Ureter (tissue), 1 donor: ENCODE measurements around the gene ADAMTS2. TPM values are rescaled to one million over a fixed set of nuclear protein-coding genes. Genes with fewer than 3 reads are reported as not detected.
"Not testable (repeated sequence)": the region's sequence is repeated elsewhere in the genome, so short reads cannot be mapped to it uniquely, and the experiment has no call there.

Source experiments
- DNase-seq: peaks from one replicate; pipeline ENCODE4 v3.0.0-alpha.2; 2020; ENCODE audit warnings: low spot score
- total RNA-seq: library from RNA; stranded (reverse); gene quantifications from one replicate; pipeline ENCODE4 v1.2.4, GENCODE V29; 2023
- donor health status: DM: yes; HTN: yes; CAD: no.

The ADAMTS2 gene
- total RNA-seq, 1 donor from 2014 or later: 13.3 TPM

GRCh38 chr5:179111267-179112207, 233.7 kb downstream of the ADAMTS2 start:
- DNase-seq: no peak

GRCh38 chr5:179110528-179110927, 234.7 kb downstream of the ADAMTS2 start:
- no peak for DNase-seq

GRCh38 chr5:179101282-179101681, 244.0 kb downstream of the ADAMTS2 start:
- DNase-seq: not testable (repeated sequence)

GRCh38 chr5:179089502-179089901, 255.8 kb downstream of the ADAMTS2 start:
- DNase-seq: no peak

GRCh38 chr5:179080724-179081123, 264.5 kb downstream of the ADAMTS2 start:
- DNase-seq: no peak

GRCh38 chr5:179079165-179079987, 265.9 kb downstream of the ADAMTS2 start:
- DNase-seq: no peak

GRCh38 chr5:179065703-179066102, 279.6 kb downstream of the ADAMTS2 start:
- no peak for DNase-seq

GRCh38 chr5:179061025-179061424, 284.2 kb downstream of the ADAMTS2 start:
- DNase-seq: no peak

Other genes starting within 250 kb of the ADAMTS2 start
- 64.6 TPM for gene RUFY1, start 205.1 kb upstream of the ADAMTS2 start, total RNA-seq